ENCODE results near the gene APLP2. TPM values are rescaled to one million over a fixed set of nuclear protein-coding genes. Genes with fewer than 3 reads are reported as not detected.

APLP2 gene
- total RNA-seq, 1 donor: 278 TPM

- TF ChIP-seq CTCF (IDR thresholded peaks at IDR 0.05; ENCODE audit: insufficient read depth, low read depth, low read length): no peak
- DNase-seq (ENCODE audit: low read depth): no peak
- no peak overlapping the region for H3K4me3 ChIP-seq (ENCODE audit: low read depth, low read length)
Observed at GRCh38 chr11:130183878-130184610, 114.3 kb downstream of the APLP2 start.

GRCh38 chr11:130187096-130187495 lies 117.4 kb downstream of the APLP2 start:
- no peak overlapping the region for H3K4me3 ChIP-seq (ENCODE audit: low read depth, low read length)
- no peak for DNase-seq (ENCODE audit: low read depth)
- TF ChIP-seq CTCF (IDR thresholded peaks at IDR 0.05; ENCODE audit: insufficient read depth, low read depth, low read length): no peak

- no peak for DNase-seq (ENCODE audit: low read depth)
- no peak overlapping the region for H3K4me3 ChIP-seq (ENCODE audit: low read depth, low read length)
- TF ChIP-seq CTCF (IDR thresholded peaks at IDR 0.05; ENCODE audit: insufficient read depth, low read depth, low read length): no peak
Observed at GRCh38 chr11:130188047-130188446, 118.4 kb downstream of the APLP2 start.

- TF ChIP-seq CTCF (IDR thresholded peaks at IDR 0.05; ENCODE audit: insufficient read depth, low read depth, low read length): no peak
- no peak for DNase-seq (ENCODE audit: low read depth)
- H3K4me3 ChIP-seq (ENCODE audit: low read depth, low read length): no peak overlapping the region
Observed at GRCh38 chr11:130188585-130189347, 119.1 kb downstream of the APLP2 start.

- no peak overlapping the region for H3K4me3 ChIP-seq (ENCODE audit: low read depth, low read length)
- TF ChIP-seq CTCF (IDR thresholded peaks at IDR 0.05; ENCODE audit: insufficient read depth, low read depth, low read length): no peak
- DNase-seq (ENCODE audit: low read depth): no peak
Observed at GRCh38 chr11:130189492-130190210, 120.0 kb downstream of the APLP2 start.

GRCh38 chr11:130190371-130190881 lies 120.7 kb downstream of the APLP2 start:
- no peak overlapping the region for H3K4me3 ChIP-seq (ENCODE audit: low read depth, low read length)
- no peak for TF ChIP-seq CTCF (IDR thresholded peaks at IDR 0.05; ENCODE audit: insufficient read depth, low read depth, low read length)
- DNase-seq (ENCODE audit: low read depth): no peak

All from fibroblast of villous mesenchyme (primary cell).